GM21529 (cell line): ENCODE results near the gene CORIN.
"Not testable (repeated sequence)": the region's sequence is repeated elsewhere in the genome, so short reads cannot be mapped to it uniquely, and the experiment has no call there.

Experiments used
- ATAC-seq: cut with Tn5 transposase; IDR thresholded peaks from one replicate; pipeline ENCODE4 v1.9.1; 2021; ENCODE audit not compliant: unreplicated experiment

Gene CORIN

GRCh38 chr4:47771020-47771419 lies 66.8 kb downstream of the CORIN start:
- no peak for ATAC-seq

DNA sequence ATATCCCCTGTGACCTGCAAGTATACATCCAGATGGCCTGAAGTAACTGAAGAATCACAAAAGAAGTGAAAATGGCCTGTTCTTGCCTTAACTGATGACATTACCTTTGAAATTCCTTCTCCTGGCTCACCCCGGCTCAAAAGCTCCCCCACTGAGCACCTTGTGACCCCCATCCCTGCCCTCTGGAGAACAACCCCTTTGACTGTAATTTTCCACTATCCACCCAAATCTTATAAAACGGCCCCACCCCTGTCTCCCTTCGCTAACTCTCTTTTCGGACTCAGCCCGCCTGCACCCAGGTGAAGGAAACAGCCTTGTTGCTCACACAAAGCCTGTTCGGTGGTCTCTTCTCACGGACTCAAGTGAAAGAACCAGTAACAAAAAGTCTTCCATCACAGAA lies 69.9 kb downstream of the CORIN start:
- not testable (repeated sequence) for ATAC-seq

- no peak for ATAC-seq
These were observed 74.6 kb downstream of the CORIN start for GRCh38 chr4:47763279-47763678.

GRCh38 chr4:47762376-47763266 lies 75.2 kb downstream of the CORIN start:
- no peak for ATAC-seq

- ATAC-seq, result not testable (repeated sequence)
These were observed 84.6 kb downstream of the CORIN start for GRCh38 chr4:47753316-47753715.

DNA sequence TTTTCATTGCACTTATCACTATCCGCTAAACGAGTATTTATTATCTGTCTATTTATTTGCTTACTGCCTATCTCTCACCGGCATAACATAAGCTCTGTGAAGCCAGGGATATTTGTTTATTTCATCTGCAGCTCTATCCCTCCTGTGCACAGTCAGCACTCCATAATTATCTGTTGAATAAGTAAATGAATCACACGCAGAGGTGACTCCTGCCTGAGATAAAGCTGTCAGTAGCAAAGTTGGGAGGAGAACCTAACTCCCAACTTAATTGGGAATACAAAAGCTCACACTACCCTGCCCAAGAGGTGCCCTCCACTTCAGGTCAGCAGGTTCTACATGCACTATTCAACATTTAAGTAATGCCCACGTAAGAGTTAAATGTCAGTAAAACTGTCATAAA lies 85.7 kb downstream of the CORIN start:
- ATAC-seq, result no peak

GRCh38 chr4:47750788-47751187 lies 87.1 kb downstream of the CORIN start:
- ATAC-seq, result no peak

DNA sequence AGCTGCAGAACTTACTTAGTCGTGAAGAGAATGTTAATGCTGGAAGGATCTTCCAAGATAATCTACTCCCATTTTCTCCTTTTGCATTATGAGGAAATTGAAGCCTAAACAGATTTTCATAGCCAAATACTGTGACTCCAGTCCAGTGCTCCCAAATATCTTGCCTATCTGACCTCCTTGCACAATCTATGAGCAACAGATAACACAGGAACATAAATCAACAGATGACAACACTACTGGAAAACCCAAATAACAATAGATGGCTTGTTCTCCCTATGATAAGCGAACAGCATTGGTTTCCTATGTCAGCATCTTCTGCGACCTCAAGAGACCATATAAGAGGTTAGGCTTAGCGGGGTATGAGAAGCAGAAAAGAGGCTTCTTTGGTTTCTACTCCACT lies 88.0 kb downstream of the CORIN start:
- no peak for ATAC-seq

- no peak for ATAC-seq
These were observed 88.8 kb downstream of the CORIN start for GRCh38 chr4:47749060-47749459.

GRCh38 chr4:47747846-47748494 lies 89.9 kb downstream of the CORIN start:
- ATAC-seq, result no peak

- no peak for ATAC-seq
These were observed 90.7 kb downstream of the CORIN start for GRCh38 chr4:47747211-47747610.

DNA sequence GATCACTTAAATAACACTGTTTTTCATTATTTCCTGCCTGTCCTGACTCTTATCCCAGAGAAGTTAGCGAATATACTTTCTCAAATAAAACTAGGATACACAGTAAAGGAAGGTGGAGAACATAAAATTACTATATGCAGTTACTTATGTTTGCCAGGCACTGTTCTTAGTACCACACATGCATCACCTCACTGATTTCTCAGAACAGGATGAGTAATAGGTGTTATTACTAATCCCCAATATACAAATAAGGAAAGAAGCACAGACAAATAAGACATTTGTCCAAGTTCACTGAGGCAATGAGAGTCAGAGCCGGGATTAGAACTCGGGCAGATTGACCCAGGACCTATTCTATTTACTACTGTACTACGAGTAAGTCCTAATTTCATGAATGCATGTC lies 91.7 kb downstream of the CORIN start:
- no peak for ATAC-seq

- no peak for ATAC-seq
These were observed 93.0 kb downstream of the CORIN start for GRCh38 chr4:47744843-47745382.

DNA sequence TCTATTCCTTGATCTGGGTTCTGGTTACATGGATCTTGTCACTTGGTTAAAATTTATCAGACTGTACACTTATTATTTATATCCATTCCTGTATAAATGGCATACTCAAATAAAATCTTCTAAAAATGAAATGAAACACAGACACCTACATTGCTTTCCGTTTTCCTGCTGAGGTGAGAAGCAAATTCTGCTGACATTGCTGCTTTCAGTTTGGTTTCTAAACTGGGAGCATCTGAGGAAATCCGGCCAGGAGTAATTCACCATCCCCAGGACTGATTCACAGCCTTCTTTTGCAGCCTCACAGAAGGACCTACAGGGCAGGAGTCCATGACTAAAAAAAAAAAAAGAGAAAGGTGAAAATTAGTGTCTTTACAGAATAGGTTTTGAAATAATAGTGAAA lies 93.6 kb downstream of the CORIN start:
- no peak for ATAC-seq

GRCh38 chr4:47741200-47741599 lies 96.7 kb downstream of the CORIN start:
- no peak for ATAC-seq

DNA sequence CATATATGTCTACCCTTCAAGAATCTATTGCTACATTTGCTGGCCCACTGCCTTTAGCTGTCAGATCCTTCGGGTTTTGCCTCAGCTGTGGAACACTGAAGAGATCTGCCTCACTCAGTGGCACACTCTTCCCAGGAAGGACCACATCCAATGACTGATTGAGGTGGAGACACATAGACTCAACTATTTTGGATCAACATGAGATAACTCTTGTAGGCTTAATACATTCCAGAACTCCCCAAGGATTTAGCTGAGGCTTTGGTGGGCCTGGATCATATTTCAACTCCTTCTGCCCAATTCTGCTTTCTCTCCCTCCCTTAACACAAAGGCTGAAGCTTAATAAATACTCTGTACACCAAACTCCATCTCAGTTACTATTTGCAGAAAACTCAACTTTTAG lies 100.5 kb downstream of the CORIN start:
- ATAC-seq, result no peak

DNA sequence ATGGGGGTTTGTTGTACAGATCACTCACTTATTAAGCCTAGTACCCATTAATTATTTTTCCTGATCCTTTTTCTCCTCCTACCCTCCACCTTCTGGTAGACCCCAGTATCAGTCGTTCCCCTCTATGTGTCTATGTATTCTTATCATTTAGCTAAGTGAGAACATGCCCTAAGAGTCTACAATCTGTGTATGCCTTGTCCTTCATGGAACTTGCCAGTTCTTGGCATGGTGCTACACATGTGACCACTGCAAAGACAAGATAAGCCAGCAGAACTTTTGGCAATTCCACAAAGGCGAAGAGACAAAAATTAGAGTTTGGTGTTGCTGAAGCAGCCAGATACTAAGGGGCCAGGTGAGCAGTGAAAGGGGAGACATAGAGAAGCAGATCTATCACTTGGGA lies 101.3 kb downstream of the CORIN start:
- ATAC-seq, result no peak

GRCh38 chr4:47736146-47736545 lies 101.7 kb downstream of the CORIN start:
- ATAC-seq, result no peak

GRCh38 chr4:47733302-47734175 lies 104.3 kb downstream of the CORIN start:
- no peak for ATAC-seq

DNA sequence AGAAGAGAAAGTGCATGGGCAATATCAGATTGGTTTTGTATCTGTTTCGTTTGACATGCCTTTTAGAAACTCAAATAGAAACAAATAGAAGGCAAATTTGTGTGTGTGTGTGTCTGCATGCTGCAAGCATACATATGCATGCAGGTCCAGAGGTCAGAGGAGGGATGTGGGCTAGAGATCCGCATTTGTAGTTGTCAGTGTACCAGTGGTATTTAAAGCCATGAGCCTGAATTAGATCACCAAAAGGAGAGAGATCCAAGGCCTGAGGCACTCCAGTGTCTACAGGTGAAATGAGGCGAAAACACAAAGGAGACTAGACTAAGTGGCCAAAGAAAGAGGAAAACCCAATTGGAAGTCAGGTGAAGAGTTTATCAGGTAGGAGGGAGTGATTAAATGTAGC lies 106.7 kb downstream of the CORIN start:
- ATAC-seq, result no peak

DNA sequence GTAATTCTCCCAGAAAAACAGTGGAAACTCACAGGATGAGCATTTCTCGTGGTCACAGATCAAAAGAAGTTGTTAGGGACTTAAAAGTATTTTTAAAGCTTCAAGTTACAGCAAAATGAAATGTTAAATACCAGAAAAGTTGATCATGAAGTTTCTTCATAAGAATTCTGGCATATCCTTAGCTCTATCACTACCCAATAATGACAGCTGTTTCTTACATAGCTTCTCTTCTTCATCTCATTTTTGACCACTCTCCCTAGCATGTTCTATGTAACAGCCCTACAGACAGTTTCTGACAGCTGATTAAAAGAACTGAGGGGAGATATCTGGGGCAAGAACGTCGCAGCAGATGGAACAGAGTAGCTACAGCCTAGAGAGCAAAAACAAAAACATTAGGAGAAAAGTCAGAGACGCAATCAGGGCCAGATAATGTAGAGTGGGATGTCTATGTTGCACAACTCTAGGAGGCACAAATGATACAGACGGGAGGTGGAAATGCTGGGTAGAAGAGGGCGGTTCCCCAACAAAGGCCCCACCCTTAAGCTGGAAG lies 108.7 kb downstream of the CORIN start:
- no peak for ATAC-seq
